CMK (cell line): Measurements from ENCODE around the gene YJEFN3.

ENCODE experiments used
- DNase-seq: peaks from one replicate; pipeline ENCODE4 v3.0.0-alpha.2; 2010; ENCODE audit warnings: low read depth

Gene YJEFN3

GRCh38 chr19:19539698-19540063 lies 11.0 kb downstream of the YJEFN3 start:
- DNase-seq, result no peak

DNA sequence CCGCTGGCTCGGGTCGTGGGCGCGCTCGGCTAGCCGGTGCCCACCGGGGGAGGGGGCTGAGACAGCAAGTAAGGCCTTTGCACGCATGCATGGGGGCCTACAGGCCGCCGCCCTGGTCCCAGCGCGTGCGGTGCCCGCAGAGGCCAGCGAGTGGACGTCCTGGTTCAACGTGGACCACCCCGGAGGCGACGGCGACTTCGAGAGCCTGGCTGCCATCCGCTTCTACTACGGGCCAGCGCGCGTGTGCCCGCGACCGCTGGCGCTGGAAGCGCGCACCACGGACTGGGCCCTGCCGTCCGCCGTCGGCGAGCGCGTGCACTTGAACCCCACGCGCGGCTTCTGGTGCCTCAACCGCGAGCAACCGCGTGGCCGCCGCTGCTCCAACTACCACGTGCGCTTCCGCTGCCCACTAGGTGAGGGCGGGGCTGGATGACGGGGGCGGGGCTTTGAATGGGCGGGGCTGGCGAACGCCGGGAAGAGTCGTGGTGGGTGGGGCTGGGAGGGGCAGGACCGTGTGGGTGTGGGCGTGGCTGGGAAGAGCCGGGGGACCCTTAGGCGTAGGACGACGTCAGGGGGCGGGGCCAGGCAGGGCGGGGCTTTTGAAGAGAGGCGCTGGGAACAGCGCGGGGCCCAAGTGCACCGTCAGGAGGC lies 11.5 kb downstream of the YJEFN3 start:
- no peak for DNase-seq

- DNase-seq, result no peak
Observed at GRCh38 chr19:19540715-19541515, 12.2 kb downstream of the YJEFN3 start.

- no peak for DNase-seq
Observed at GRCh38 chr19:19541616-19542015, 12.9 kb downstream of the YJEFN3 start.

DNA sequence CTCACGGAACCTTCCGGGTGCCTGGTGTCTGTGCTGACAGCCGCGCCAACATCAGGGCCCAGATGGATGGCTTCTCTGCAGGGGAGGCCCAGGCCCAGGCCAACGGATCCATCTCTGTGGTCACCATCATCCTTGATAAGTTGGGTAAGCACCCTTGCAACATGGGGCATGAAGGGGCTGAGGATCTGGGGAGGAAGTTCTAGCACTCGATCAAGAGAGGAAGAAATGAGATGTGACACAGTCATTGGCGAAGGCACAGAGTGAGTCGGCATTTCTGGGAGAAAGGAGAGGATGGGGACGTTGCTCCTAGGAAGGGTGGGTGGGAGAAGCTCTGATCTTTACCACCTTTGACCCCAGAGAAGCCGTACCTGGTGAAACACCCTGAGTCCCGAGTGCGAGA lies 13.8 kb downstream of the YJEFN3 start:
- no peak for DNase-seq

DNA sequence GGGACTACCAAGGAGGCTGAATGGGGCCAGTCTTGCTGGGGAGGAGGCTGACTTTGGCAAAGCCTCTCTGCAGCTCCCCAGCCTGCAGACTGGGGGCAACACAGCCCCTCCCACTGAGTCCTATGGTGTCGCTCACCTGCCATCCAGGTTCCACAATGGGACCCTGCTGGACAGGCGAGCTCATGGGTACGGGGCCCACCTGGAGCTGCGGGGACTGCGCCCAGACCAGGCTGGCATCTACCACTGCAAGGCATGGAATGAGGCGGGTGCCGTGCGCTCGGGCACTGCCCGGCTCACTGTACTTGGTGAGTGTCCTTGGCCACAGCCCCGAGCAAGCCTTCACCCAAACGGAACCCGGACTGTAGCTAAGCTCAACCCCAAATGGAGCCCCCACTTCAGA lies 14.4 kb downstream of the YJEFN3 start:
- no peak for DNase-seq

GRCh38 chr19:19543640-19544039 lies 14.9 kb downstream of the YJEFN3 start:
- DNase-seq, result no peak

GRCh38 chr19:19544257-19544953 lies 15.7 kb downstream of the YJEFN3 start:
- no peak for DNase-seq

DNA sequence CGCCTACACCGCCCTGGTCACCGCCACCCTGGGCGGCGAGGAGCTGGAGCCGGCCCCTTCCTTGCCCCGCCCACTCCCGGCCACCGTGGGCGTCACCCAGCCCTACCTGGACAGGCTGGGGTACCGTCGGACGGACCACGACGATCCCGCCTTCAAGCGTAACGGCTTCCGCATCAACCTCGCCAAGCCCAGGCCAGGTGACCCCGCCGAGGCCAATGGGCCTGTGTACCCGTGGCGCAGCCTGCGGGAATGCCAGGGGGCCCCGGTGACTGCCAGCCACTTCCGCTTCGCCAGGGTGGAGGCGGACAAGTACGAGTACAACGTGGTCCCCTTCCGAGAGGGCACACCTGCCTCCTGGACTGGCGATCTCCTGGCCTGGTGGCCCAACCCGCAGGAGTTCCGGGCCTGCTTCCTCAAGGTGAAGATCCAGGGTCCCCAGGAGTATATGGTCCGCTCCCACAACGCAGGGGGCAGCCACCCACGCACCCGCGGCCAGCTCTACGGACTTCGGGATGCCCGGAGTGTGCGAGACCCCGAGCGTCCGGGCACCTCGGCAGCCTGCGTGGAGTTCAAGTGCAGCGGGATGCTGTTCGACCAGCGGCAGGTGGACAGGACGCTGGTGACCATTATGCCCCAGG lies 16.4 kb downstream of the YJEFN3 start:
- DNase-seq, result no peak

DNA sequence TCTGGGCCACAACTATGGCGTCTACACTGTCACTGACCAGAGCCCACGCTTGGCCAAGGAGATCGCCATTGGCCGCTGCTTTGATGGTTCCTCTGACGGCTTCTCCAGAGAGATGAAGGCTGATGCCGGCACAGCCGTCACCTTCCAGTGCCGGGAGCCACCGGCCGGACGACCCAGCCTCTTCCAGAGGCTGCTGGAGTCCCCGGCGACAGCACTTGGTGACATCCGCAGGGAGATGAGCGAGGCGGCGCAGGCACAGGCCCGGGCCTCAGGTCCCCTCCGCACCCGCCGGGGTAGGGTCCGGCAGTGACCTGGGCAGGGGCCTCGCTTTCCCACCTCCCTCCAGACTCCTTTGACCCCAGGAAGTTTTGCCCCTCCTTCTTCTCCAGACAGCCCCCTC lies 17.0 kb downstream of the YJEFN3 start:
- no peak for DNase-seq

DNA sequence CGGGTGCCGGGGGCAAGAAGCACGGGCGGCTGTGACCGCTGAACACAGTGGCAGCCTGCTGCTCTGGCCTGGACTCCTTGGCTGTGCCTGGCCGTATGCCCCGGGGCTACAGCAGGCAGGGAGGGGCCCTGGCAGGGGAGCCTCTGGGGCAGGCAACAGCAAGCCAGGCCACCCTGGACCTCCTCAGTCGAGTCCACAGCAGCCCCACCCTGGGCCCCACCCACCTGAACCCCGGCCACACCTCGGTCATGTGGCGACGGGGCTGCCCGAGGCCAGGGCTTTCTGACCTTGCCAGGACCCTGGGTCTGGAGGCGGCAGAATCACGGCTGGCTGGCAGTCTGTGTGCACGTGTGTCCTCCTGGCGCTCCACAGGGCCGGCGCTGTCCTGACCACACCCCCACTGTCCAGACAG lies 18.0 kb downstream of the YJEFN3 start:
- no peak for DNase-seq

- DNase-seq, result no peak
Observed at GRCh38 chr19:19547674-19548336, 19.1 kb downstream of the YJEFN3 start.

DNA sequence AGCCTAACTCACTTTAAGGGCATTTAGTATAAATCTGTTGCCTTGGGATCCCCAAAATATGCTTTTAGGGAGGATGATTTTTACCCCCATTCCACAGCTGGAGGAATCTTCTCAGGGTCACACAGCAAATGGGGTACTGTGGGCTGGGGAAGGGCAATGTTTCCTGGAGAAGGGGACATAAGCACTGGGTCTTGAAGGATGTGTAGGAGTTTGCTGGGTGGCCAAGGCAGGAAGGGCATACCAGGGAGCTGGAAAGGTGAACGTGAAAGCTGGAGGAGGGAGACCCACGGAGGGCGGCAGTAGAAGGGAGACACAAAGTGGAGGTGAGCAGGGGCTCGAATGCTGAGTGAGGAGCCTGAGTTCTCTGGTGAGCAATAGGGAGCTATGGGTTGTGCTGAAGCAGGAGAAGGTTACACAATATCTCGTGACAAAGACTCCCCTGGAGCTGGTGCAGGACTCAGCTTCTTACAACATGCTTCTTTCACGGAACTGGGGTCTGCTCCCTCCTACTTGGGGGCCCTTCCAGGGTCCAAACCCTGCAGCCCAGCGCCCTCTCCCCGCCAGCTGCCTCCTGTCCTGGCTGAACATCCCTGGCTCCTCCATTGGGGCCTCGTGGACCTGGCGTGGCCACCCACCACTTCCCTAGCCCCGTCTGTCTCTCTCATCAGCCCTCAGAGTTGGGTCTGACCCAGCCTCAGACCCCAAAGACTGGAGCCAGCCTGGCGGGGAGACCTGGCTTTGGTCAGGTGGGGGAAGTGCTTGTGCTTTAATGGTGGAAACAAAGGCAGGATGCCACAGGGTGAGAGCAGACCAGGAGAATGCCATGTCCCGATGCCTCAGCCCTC lies 20.4 kb downstream of the YJEFN3 start:
- no peak for DNase-seq

DNA sequence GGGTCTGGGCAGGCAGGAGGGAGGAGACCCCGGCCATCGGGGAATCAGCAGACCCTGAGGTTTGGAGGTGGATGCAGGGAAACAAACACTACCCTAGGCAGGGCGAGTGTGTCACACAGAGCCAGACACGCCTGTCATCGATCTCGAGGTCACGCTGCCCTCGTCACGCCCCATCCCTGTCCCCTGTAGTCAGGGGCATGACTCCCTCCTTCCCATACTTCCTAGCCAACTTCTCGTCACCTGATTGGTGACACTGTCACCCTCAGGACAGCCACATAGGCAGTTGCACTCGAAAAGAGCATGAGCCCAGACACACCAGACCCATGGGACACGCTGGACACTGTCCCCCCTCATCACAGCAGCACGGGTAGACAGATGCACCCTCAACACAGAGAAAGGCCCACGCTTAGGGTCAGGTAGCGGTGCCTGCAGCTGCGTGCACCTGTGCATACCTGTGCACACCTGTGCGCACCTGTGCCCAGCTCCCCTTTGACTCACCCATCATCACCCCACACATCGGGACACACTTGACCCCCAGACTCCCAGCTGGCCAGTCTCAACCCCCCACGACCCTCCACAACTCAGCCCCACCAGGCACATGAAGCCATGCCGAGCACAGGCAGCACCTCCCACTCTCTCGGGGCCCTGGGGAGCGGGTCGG lies 21.2 kb downstream of the YJEFN3 start:
- DNase-seq, result no peak

- DNase-seq, result no peak
Observed at GRCh38 chr19:19550485-19550929, 21.8 kb downstream of the YJEFN3 start.

DNA sequence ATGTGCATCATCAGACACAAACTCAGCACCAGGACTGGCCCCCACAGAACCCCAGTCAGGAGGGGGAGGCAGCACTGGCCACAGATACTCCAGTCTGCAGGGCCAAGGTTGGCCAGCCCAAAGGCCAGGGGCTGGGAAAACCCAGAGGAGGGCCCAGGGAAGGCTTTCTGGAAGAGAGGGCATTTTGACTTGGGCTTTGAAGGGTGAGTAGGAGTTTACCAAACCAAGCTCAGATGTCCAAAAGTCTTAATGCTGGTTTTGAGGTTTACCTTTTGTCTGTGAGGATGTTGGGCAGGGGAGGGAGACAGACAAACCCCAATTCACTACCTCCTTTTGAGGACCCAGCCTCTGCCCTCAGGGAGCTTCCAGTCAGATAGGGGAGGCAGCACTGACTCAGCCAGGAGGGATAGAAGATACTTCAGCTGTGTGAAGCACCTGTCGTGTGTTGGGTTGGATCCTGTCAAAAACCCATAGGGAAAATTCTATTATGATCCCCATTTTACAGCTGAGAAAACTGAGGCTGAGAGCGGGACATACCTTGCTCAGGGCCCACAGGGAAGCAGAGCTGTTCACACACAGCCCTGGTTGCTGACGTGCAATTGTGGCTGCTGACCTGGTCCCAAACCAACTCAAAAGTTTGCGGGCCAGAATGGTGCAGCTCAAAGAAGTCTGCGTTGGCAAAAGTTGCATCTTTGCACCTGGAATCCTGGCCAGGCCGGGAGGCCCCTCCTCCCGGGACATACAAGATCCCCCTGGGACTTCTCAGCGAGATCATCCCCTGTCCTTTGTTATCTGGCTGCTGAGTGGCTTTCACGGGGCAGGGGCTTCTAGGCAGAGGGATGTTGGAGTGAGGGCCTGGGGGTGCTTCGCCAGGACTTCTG lies 22.5 kb downstream of the YJEFN3 start:
- DNase-seq, result no peak

DNA sequence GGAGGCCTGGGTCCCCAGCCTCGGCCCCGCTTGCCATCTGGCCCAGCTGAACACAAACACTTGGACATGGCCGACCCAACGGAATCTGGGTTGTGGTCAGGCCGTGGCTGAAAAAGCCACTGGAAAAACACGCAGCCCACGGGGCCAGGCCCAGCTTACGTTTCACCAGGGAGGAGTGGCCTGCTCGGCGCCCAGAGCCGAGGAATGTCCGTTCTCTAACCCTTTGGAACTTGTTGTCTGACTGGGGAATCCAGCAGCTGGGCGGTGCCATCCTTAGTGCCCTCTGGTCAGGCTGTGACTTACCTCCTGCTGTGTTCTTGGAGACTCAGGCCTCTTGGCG lies 23.1 kb downstream of the YJEFN3 start:
- DNase-seq, result no peak

GRCh38 chr19:19552798-19553197 lies 24.1 kb downstream of the YJEFN3 start:
- DNase-seq, result no peak

DNA sequence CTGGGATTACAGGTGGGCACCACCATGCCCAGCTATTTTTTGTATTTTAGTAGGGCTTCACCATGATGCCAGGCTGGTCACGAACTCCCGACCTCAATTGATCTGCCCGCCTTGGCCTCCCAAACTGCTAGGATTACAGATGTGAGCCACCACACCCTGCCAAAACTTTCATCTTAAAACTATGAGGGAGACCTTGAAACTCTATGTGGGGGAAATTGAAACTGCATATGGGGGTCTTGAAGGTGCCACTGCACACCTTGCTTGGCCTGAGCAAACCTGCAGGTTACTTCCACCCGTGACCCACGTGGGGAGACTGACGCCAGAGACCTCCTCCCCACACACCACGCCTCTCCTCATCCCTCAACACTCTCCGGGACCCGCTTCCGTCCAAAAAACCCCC lies 25.0 kb downstream of the YJEFN3 start:
- no peak for DNase-seq
